Measurements from ENCODE around the gene THBD.

Gene THBD

DNA sequence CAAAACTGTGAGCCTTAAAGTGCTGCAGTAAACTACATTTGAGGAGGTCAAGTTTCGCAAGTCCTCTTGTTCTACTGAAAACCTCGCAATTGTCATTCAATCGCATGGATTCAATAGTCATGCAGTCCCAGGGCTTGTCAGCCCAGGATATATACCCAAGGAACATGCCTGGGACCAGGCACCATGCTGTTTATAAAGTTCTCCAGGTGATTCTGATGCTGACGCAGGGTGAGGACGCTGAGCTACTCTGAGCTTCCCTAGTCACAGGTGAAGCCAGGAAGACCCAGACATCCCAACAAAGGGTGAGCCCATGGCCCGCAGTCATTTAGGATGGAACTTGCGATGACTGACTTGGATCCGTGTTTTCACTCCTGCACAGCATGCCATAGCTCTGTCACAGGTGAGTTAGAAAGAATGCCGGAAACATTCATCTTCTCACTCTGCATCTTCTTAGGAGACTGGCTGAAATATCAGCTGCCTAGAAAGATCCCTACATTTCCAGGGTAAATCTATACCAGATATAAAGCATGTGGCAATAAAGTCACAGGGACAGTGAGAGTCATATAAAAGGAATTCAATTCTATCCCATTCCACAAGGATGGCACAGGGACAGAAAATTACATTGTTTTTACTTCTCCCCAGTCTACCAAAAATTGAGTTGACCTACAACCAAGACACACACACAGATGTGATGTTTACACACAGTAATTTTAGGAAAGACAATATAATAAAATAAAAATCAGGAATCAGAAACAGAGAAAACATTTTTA lies 41.4 kb downstream of the THBD start:
- no peak for DNase-seq

DNA sequence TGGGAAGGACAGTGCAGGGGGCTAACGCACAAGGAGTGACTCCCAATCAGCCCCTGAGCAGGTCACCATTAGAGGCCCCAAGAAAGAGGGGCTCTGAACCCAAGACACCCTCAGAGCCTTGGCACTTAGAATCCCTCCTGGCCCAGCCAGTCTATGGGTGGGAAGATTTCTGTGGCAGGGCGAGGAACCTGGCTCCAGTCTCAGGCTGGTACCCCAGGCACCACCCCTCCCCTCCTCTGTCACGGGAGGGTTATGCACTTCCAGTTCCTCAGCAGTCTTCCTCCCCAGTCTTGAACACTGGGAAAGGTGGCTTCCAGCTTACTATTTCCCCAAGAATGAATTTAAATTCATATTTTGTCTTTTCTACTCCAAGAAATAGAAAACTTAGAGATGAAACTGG lies 42.0 kb downstream of the THBD start:
- no peak for DNase-seq

DNA sequence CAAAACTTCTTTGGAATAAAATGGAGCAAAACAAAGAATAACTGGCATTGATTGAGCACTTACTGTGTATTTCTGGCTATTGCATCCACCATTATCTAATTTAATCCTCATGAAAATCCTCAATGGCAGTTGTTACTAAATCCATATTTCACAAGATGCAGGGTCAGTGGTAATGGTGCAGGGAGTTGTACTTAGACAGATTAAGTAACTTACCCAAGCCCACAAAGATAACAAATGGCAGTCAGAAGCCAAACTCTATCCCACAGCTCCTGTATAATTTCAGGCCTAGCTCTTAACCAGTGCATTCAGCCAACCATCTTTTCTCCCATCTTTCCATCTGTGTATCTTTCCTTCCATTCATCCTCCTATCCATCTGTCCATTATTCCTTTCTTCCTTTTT lies 43.7 kb downstream of the THBD start:
- DNase-seq: no peak

GRCh38 chr20:23003881-23004460 lies 45.5 kb downstream of the THBD start:
- no peak for DNase-seq

DNA sequence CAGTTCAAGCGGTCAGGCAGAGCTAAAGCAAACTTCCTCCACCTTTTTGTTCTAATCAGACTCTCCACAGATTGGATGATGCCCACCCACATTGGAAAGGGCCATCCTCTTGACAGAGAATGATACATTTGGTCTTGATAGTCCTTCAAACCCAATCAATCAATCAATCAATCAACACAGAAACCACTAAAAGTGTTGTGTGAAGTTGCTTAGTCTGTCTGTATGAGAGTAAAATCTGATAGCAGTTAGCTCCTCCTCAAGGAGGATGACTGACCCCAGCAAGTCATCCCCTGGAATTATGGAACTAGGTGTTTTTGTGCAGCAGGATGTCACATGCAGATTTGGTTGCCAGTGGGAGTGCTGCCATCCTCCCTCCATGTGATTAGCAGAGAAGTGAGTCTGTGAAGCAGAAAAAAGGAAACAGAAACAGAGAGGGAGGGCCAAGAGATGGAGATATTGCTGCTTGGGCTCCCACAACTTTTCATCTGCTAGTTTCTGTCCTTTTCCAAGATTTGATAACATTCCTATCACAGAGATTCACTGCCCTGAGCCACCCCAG lies 46.3 kb downstream of the THBD start:
- no peak for DNase-seq

GRCh38 chr20:23002276-23002675 lies 47.2 kb downstream of the THBD start:
- DNase-seq: no peak

DNA sequence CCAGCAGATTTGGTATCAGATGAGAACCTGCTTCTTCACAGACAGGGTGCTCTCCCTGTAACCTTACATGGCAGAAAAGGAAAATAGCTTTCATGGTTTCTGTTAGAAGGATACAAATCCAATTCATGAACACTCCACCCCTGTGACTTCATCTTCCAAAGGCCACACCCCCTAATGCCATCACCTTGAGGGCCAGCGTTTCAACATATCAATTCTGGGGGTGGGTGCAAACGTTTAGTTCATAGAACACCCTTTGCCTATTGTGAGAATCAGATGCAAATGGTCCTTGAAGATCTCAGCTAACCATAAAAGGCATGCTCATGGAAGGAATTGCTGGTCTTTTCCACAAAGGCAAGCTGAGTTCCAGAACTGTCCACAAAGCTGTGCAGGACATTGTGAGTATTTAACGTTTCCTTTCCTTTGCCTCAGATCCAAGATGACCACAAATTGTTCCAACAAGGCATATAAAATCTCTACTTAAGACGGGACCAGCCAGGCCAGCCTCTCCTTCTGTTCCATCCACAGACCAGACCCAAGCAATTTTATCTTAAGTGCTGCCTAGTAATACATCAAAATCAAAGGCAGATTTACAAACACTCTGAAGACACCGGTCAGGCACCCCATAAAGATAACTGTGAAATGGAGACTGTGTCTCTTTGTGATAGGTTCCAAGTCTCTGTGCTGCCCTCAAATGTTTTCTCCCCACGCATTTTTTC lies 49.1 kb downstream of the THBD start:
- no peak for DNase-seq

DNA sequence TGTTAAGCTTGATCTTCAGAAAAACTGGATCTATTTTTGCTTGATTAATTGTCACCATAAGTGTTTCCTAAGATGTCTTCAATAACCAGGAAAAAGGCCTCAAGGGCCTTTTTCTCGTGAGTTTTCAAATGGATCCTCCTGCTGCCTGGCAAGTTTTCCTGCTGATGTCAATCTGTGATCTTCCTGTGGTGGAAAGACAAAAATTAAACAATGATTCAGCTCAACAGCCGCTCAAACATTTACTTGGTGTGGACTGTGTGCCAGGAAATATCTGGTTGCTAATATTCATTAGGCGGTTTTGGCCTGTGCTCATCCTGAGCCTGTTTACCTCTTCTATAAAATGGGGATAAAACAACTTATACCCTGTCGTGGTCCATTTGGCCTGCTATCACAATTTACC lies 49.7 kb downstream of the THBD start:
- no peak for DNase-seq

GRCh38 chr20:22998476-22998875 lies 51.0 kb downstream of the THBD start:
- no peak for DNase-seq

DNA sequence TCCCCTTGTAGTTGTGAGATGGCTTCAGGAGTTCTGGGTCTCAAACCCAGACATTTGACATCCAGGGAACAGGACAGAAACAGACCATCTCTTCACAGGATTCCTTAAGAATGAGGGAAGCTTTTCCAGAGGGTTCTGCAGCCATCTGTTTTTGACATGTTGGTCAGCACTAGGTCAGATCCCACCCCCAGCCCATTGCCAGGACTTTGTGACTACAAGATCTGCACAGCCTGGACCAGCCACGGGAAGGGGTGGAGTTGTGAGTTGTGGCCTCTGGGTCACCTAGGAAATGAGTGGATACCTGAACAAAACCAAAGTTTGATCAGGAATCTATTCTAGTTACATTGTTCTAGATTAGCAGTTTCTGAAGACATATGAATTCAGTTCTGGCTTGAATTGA lies 53.5 kb downstream of the THBD start:
- no peak for DNase-seq

Data from NCI-H187 (cell line).